Daoy (cell line): ENCODE data around the gene ADAMTS5. TPM values are rescaled to one million over a fixed set of nuclear protein-coding genes. Genes with fewer than 3 reads are reported as not detected.

ENCODE experiments used
- DNase-seq: peaks from one replicate; pipeline ENCODE4 v3.0.0-alpha.2; 2015; ENCODE audit warnings: low read depth
- total RNA-seq: library from RNA; depleted of rRNA; stranded (reverse); fragments of >200 nt; shearing (Covaris generic); gene quantifications from 2 replicates; pipeline ENCODE4 v1.2.3, GENCODE V29; 2014; rRNA removed

Gene ADAMTS5
- 2.4 and 3.1 TPM in 2 replicates for total RNA-seq

- DNase-seq = peak; percentile 82
Measured at GRCh38 chr21:26967062-26967913, at the start of gene ADAMTS5. ADAMTS5 (minus strand) TSS chr21:26967088; CDS start chr21:26966391, 697 bp downstream.

- no peak for DNase-seq
Measured at GRCh38 chr21:27001526-27001925, 34.6 kb upstream of the ADAMTS5 start.

- no peak for DNase-seq
Measured at GRCh38 chr21:26983576-26983975, 16.7 kb upstream of the ADAMTS5 start.

- DNase-seq = peak; percentile 67
Measured at GRCh38 chr21:26982767-26983166, 15.9 kb upstream of the ADAMTS5 start.

- DNase-seq = no peak
Measured at GRCh38 chr21:26977746-26978145, 10.9 kb upstream of the ADAMTS5 start.

GRCh38 chr21:26973226-26973625 lies 6.3 kb upstream of the ADAMTS5 start:
- no peak for DNase-seq

- no peak for DNase-seq
Measured at GRCh38 chr21:26972192-26972591, 5.3 kb upstream of the ADAMTS5 start.

GRCh38 chr21:26969971-26970725 lies 3.3 kb upstream of the ADAMTS5 start:
- DNase-seq = no peak

GRCh38 chr21:26966649-26967061 lies 233 bp downstream of the ADAMTS5 start:
- DNase-seq = no peak

GRCh38 chr21:26965907-26966581 lies 844 bp downstream of the ADAMTS5 start:
- DNase-seq = peak; percentile 47

- peak; percentile 19 for DNase-seq
Measured at GRCh38 chr21:26965040-26965906, 1.6 kb downstream of the ADAMTS5 start.

- DNase-seq = peak; percentile 78
Measured at GRCh38 chr21:26964170-26964778, 2.6 kb downstream of the ADAMTS5 start.

GRCh38 chr21:26962621-26963181 lies 4.2 kb downstream of the ADAMTS5 start:
- DNase-seq = no peak

GRCh38 chr21:26961698-26962097 lies 5.2 kb downstream of the ADAMTS5 start:
- peak; percentile 18 for DNase-seq

- no peak for DNase-seq
Measured at GRCh38 chr21:26958788-26959187, 8.1 kb downstream of the ADAMTS5 start.

GRCh38 chr21:26956813-26957212 lies 10.1 kb downstream of the ADAMTS5 start:
- no peak for DNase-seq

GRCh38 chr21:26956216-26956615 lies 10.7 kb downstream of the ADAMTS5 start:
- DNase-seq = no peak

- no peak for DNase-seq
Measured at GRCh38 chr21:26954662-26955121, 12.2 kb downstream of the ADAMTS5 start.

- no peak for DNase-seq
Measured at GRCh38 chr21:26952374-26953066, 14.4 kb downstream of the ADAMTS5 start.

- no peak for DNase-seq
Measured at GRCh38 chr21:26949830-26950229, 17.1 kb downstream of the ADAMTS5 start.
